Thoracic aorta (tissue), 2 donors: ENCODE results near the gene ADAM10. TPM values are rescaled to one million over a fixed set of nuclear protein-coding genes. Genes with fewer than 3 reads are reported as not detected.

ENCODE experiments used
- ATAC-seq: fragments of 150-250 bp; one replicate; pipeline ENCODE4 v1.8.0; 2017; ENCODE audit warnings: low read depth; ENCODE audit not compliant: insufficient number of reproducible peaks, low FRiP score
- DNase-seq: peaks from one replicate; pipeline ENCODE4 v3.0.0-alpha.2; 2020; ENCODE audit warnings: low spot score
- H3K27ac ChIP-seq, 2 donors: fragments of 200-600 bp; sonication (generic); 1 replicate in 1 of 2; 2 replicates in 1 of 2; pipeline ENCODE4 v1.5.1; 2016; ENCODE audit warnings: mild to moderate bottlenecking in 2 of 2, moderate library complexity in 2 of 2
- H3K27me3 ChIP-seq: fragments of 200-600 bp; sonication (generic); replicated peaks from 2 replicates; pipeline ENCODE4 v1.6.0; 2016; ENCODE audit warnings: mild to moderate bottlenecking; ENCODE audit not compliant: insufficient read depth
- H3K36me3 ChIP-seq: fragments of 200-600 bp; sonication (generic); one replicate; pipeline ENCODE4 v1.5.1; 2016
- H3K4me1 ChIP-seq, 2 donors: fragments of 200-600 bp; sonication (generic); 1 replicate in 1 of 2; 2 replicates in 1 of 2; pipeline versions ENCODE4 v1.5.1 to v1.6.0; 2016; ENCODE audit warnings: low read depth in 2 of 2, mild to moderate bottlenecking in 1 of 2; ENCODE audit not compliant: control insufficient read depth in 1 of 2
- H3K4me3 ChIP-seq: fragments of 200-600 bp; sonication (generic); 2 replicates; pipeline ENCODE4 v1.5.1; 2016; ENCODE audit warnings: mild to moderate bottlenecking
- H3K9me3 ChIP-seq: fragments of 200-600 bp; sonication (generic); 2 replicates; pipeline ENCODE4 v1.5.1; 2016
- total RNA-seq, 2 donors: library from RNA; depleted of rRNA; stranded (reverse); fragments of >200 nt; gene quantifications; one replicate each; pipeline versions ENCODE4 v1.1.0 to v1.2.3, GENCODE V29; 2016
- TF ChIP-seq, protein P1 (sequence below): fragments of 200-600 bp; sonication (generic); IDR thresholded peaks from one replicate; pipeline ENCODE4 v1.5.1; 2019; ENCODE audit warnings: antibody characterized with exemption

Gene ADAM10
- total RNA-seq, 2 donors from 2014 or later: 41.2 to 63.1 TPM

DNA sequence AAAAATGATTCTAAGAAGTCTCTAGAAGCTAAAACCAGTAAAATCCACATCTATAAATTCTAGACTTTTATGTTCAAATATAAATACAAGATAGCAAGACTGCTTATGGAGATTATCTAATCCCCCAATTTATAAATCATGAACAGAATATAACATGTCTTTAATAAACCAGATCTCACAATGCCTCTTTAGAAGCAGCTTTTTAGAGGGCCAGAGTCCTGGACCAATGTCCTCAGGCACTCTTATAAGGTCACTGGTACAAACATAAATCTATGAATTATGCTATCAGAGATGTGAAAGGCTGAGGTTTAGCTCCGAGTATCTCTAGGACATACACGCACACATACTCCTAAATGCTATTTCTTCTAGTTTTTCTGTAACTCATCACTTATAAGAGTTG lies 78.3 kb downstream of the ADAM10 start:
- no peak overlapping the region for H3K4me3 ChIP-seq
- no peak for DNase-seq
- no peaks in the 10 kb centered on the region for H3K36me3 ChIP-seq
- peaks cover 4 to 5% of the 10 kb centered on the region in 2 donors for H3K4me1 ChIP-seq
- no peak for ATAC-seq
- no peaks in the 10 kb centered on the region for H3K9me3 ChIP-seq
- no peak overlapping the region for H3K27ac ChIP-seq
- no peaks in the 10 kb centered on the region for H3K27me3 ChIP-seq
- TF ChIP-seq, protein P1, sequence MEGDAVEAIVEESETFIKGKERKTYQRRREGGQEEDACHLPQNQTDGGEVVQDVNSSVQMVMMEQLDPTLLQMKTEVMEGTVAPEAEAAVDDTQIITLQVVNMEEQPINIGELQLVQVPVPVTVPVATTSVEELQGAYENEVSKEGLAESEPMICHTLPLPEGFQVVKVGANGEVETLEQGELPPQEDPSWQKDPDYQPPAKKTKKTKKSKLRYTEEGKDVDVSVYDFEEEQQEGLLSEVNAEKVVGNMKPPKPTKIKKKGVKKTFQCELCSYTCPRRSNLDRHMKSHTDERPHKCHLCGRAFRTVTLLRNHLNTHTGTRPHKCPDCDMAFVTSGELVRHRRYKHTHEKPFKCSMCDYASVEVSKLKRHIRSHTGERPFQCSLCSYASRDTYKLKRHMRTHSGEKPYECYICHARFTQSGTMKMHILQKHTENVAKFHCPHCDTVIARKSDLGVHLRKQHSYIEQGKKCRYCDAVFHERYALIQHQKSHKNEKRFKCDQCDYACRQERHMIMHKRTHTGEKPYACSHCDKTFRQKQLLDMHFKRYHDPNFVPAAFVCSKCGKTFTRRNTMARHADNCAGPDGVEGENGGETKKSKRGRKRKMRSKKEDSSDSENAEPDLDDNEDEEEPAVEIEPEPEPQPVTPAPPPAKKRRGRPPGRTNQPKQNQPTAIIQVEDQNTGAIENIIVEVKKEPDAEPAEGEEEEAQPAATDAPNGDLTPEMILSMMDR: no peak

DNA sequence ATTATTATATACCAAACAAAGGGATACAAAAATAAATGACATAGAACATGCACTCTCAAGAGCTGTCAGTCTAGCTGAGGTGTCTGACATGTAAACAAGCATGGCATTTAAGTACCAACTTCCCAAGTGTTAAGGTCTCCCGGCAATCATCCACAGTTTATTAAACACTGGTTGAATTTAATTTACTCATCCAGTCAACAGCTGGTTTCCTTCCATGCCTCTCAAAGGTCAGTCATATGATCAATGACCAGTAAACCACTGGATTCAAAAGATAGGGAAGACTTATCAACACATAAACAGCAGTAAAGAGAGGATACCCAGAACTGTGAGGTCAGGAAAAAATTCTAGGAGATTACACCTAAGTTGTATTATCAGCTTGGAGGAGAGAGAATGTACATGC lies 80.4 kb downstream of the ADAM10 start:
- Histone ChIP-seq H3K4me1 (peaks cover 4 to 5% of the 10 kb centered on the region in 2 donors), H3K27ac (no peak overlapping the region), H3K27me3 (no peaks in the 10 kb centered on the region), H3K36me3 (no peaks in the 10 kb centered on the region), H3K4me3 (no peak overlapping the region), H3K9me3 (no peaks in the 10 kb centered on the region)
- DNase-seq: no peak
- no peak for ATAC-seq
- TF ChIP-seq, protein P1: no peak

DNA sequence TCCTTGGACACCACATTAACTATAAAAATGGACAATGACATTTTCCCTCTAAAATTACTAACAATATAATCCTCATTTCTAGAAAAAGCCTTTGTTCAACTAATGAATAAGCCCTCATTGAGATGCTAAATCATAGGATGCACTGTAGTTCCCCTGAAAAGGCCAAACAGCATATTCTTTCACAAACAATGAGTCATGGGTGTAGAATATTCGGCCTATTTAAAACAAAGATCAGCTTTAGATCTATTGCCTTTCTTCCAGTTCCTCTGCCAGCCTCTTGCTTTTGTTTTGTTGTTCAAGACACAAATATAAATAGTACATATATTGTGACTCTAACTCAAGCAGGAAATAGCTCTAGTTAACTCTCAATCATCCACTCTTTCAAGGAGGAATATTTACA lies 82.5 kb downstream of the ADAM10 start:
- Histone ChIP-seq H3K4me3 (no peak overlapping the region), H3K4me1 (peaks cover 4 to 5% of the 10 kb centered on the region in 2 donors), H3K27me3 (no peaks in the 10 kb centered on the region), H3K36me3 (peaks cover 4% of the 10 kb centered on the region), H3K9me3 (no peaks in the 10 kb centered on the region), H3K27ac (no peak overlapping the region)
- no peak for ATAC-seq
- DNase-seq: no peak
- TF ChIP-seq, protein P1: no peak

DNA sequence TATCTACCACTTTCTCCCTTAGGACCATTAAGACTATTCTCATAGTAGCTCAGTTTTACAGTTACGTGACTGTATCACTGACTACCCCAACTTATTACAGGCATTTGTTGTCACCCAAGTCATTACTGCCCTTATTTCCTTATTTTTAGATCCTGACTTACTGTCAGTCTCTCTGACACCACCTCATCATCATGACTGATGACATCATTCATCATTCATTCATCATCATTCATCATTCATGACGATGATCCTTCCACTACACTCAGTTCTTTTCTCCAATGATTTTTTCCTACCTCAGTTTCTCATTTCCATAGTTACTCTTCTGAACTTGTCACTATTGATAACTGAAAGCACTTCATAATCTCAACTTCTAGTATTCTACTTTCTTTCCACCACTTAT lies 83.8 kb downstream of the ADAM10 start:
- no peak overlapping the region for H3K27ac ChIP-seq
- TF ChIP-seq, protein P1: no peak
- no peak for DNase-seq
- H3K9me3 ChIP-seq: no peaks in the 10 kb centered on the region
- peaks cover 4 to 5% of the 10 kb centered on the region in 2 donors for H3K4me1 ChIP-seq
- no peak for ATAC-seq
- H3K36me3 ChIP-seq: peaks cover 4% of the 10 kb centered on the region
- H3K4me3 ChIP-seq: no peak overlapping the region
- no peaks in the 10 kb centered on the region for H3K27me3 ChIP-seq

DNA sequence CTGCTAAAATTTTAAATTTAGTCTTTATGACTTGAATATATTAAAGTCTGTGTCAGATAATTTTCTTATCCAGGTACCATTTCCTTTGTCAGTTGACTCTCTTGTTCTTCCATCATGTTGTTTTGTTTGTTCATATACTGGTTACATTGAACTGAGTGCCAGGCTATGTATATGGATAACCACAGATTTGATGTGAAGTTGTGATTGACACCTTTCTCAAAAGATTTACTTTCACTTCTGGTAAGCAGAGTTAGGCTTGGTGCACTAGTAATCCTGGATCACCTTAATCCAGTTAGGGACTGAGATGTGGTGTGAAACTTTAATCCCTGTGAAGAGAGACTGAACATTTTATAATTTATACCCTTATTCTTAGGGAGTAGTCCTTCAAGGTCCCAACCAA lies 99.4 kb downstream of the ADAM10 start:
- H3K27me3 ChIP-seq: no peaks in the 10 kb centered on the region
- H3K36me3 ChIP-seq: peaks cover 3% of the 10 kb centered on the region
- TF ChIP-seq, protein P1: no peak
- no peaks in the 10 kb centered on the region for H3K9me3 ChIP-seq
- H3K4me3 ChIP-seq: no peak overlapping the region
- ATAC-seq (no peak), DNase-seq (no peak)
- no peak overlapping the region for H3K27ac ChIP-seq
- no peaks in the 10 kb centered on the region for H3K4me1 ChIP-seq
